ENCODE data around the gene CLEC16A.

The CLEC16A gene

DNA sequence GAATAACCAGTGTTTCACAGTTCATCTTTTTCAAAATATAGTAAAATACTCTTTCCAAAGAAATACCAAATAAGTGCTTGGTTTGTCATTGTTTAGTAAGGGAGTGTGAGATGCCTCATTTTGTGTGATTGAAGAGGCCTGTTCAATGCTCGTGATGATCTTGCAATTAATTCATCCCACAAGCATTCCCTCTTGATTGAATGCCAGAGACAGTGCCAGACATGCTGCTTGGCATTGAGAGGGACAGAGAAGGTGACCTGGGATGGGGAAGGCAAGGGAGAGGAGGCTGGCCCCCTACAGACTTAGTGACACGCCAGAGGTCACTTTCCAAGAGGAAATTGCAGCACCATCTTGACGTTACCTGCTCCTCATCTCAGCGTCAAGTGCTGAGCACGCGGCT is 49.3 kb downstream of the CLEC16A start:
- DNase-seq = no peak

DNA sequence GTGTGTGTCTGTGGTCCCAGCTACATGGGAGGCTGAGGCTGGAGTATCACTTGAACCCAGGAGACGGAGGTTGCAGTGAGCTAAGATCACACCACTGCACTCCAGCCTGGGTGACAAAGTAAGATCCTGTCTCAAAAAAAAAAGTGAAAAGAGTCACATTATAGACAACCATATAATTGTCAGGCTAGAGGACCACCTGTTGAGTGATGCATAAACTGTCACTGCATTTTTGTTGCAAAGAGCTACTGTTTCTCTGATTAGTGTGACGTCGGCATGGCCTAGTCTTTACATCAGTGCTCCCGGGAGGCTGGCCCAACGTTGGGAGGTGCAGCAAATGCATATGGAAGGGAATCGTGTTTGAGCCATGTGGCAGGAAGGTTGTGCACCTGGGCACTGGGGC is 50.2 kb downstream of the CLEC16A start:
- DNase-seq = no peak

DNA sequence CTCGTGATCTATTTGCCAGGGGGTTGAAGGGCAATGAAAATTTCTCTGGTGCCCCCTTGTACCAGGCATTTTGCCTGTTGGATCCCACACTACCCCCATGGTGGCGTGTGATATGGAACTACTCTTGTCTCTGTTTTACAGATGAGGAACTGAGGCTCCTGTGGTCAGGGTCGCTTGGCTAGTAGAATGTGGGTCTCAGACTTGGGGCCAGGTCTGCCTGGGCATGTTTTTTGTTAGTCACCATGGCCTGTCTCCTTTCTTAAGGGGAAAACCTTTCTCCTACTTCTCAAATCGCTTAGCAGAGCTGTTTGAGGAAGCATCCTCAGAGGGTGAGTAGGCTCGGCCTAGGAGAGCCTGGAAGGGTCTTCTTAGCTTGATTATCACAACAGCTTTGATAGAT is 51.2 kb downstream of the CLEC16A start:
- no peak for DNase-seq

DNA sequence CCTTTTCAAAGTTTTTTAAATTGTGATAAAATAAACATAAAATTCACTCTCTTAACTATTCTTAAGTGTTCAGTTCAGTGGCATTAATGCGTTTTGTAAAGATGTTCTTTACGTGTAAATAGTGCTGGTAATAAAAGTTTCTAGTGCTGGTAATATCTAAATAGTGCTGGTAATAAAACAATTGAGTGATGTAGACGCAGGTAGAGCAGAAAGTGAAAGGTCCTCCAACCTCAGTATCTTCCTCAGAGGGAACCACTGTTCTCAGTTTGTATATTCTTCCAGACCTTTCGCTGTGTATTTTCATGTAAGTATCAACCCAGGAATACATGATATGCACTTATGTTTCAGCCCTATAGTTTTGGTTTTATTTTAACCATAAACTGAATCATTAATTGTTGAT is 53.1 kb downstream of the CLEC16A start:
- DNase-seq = no peak

DNA sequence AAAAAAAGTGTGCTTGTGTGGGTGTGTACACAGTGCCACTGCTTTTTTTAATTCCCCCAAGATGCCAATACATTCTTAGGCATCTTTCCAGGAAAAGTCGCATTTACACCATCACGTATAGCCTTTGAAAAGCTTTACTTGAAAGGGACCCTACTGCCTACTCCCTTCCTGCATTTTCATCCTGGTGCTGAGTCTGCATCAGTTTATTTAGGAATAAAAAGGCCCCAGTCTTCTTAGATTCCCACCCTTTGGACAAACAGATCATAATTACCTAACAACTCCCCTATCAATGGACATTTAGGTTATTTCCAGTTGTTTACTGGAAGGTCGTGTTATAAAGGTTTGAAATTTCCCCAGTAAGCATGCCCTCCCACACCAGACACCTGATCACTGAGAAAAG is 54.9 kb downstream of the CLEC16A start:
- no peak for DNase-seq

DNA sequence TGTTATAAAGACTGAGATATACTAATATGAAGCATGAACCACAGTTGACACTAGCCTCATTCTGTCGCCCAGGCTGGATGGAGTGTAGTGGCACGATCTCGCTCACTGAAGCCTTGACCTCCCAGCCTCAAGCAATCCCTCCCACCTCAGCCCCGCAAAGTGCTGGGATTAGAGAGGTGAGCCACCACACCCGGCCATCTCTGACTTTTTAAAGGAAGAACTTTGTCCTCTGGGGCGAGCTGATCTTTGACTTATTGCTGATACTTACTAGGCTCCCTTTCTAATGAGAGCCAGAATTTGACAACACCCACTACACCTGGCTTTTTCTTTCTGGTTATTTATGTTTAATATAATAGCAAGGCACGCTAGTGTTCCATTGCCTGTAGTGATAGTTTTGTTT is 57.2 kb downstream of the CLEC16A start:
- no peak for DNase-seq

DNA sequence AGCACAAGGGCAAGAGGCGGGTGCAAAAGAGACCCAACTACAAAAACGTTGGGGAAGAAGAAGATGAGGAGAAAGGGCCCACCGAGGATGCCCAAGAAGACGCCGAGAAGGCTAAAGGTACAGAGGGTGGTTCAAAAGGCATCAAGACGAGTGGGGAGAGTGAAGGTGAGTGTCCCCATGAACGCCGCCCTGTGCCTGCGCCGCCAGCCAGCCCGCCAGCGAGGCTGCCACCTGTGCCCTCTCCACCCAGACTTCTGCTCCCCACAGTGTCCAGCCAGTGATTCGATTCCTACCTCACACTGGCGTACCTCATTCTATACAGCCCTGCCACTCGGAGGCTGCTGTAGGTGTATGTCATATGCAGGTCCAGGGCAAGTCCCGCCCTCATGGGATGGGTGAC is 58.8 kb downstream of the CLEC16A start:
- no peak for DNase-seq

DNA sequence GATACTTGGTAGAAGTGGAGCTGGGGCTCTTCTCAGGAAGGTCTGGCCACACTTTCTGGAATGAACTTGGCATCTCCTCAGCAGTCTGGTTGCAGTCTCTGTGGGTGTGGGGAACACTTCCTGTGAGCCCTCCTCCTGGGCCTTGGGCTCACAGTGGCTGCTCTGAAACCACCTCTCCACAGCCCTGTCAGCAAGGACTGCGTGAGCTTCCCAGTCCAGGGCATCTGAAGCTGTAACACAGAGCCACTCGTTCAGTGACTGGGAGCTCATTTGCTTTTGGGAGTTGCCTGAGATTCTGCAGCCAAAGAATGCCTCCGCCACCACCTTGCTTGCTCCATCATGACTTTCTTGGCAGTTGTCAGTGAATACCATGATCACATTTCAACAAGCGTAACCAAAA is 60.0 kb downstream of the CLEC16A start:
- peak; percentile 48 for DNase-seq

DNA sequence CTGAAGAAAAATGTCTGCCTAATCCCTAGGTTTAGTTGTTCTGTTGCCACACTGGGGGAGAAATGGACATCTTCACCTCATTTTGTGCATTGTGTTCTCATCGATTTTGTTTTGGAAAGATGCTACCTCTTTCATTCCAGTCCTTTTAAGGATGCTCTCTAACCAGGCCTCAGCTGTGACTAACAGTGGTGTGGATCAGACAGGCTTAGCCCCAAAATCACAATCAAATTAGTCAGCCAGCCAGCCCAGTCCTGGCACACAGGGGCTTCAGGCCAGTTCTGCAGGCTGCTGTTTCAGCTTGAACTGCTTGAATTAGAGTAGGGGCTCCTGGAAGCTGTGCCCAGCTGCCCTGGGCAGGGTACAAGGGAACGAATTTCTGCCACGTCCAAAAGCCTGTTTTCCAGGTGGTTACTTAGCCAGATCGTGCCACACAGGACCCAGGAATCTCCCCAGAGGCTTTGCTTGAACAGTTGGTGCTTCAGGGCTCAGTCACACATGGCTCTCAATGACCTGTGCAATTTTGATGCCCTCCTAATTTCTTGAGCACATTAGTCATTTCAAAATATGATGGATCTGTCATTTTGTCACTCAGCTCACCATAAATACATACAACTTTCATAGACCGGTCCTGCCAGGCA is 60.7 kb downstream of the CLEC16A start:
- peak; percentile 98 for DNase-seq

DNA sequence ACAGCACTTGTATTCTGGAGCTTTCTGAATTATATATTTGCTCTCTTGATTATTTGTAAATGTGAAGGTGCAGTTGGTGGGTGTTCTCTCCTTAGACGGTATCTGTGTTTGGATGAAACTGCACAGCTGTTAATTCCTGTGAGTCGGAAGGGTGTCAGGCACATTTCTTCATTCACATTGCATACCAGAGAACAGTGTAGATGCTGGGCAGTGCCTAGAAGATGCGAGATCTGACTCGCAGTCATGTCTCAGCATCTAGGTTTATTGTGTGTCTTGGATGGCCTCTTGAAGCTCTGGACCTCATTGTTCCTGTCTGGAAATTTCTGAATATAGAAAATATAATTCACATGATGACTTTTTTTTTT is 61.2 kb downstream of the CLEC16A start:
- peak; percentile 85 for DNase-seq

DNA sequence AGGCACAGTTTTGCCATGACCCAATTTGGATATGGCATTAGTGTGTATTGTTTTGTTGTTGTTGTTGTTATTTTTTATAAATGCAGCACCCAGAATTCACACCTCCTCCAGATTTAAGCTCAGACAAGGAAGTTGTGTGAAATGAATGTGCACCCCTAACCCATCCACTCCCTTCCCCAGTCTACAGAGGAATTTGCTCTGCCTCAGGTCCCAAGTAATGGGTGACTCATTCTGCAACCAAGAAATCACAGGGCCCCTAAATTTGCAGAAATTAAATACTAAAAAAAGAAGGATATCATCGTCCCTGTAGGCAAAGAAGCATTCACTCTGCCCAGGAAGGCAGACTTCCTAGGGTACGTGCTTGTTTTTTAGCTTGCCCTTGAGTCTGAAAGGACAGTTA is 62.3 kb downstream of the CLEC16A start:
- DNase-seq = peak; percentile 8

DNA sequence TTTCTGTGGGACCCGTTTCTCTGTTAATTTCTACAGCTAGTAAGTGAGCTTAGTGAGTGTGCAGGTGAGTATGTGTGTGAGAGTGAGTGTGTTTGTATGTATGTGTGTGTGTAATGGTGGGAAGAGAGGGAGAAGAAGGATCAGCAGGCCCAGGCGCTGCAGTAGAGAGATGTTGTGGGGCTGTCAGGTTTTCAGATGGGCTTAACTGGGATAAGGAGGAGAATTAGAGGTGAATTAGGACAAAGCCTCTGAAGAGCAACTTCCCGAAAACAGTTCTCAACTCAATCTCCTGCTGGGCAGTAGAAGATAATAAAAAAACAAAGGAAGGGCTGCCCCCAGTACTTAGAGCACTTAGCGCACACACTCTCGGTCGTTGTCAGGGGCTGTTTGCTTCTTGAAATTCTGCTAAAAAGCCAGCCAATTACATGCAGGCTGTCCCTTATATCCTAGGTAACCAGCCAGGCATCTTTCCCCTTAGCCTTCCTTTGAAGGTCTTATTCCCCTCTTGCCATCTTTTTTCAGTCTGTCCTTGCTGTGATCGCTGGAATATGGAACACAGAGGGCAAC is 63.4 kb downstream of the CLEC16A start:
- no peak for DNase-seq

DNA sequence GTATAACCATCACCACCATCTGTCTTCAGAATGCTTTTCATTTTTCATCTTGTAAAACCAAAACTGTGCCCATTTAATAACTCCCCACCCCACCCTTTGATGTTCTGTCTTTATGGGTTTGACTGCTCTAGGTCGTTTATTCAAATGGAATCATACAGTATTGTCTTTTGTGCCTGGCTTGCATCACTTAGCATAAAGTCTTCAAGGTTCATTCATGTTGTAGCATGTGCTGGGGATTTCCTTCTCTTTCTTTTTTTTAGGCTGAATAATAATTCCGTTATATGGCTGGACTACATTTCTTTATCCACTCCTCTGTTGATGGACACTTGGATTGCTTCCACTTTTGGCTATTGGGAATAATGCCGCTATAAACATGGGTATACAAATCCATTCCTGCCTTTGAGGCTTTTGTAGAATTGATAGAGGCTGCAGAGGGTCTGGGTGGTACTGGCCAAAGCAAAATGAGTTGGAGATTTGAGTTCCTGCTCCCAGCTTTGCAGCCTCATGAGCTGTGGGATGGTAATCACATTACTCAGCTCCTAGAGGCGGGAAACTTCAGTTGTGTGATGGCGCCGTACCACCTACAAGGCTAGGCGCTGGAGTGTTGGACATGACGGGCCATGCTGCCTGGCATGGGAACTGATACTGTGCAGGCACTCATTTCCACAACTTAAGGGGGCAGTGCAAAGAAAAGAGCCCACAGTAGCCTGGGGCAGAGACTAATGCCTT is 64.8 kb downstream of the CLEC16A start:
- DNase-seq = no peak

DNA sequence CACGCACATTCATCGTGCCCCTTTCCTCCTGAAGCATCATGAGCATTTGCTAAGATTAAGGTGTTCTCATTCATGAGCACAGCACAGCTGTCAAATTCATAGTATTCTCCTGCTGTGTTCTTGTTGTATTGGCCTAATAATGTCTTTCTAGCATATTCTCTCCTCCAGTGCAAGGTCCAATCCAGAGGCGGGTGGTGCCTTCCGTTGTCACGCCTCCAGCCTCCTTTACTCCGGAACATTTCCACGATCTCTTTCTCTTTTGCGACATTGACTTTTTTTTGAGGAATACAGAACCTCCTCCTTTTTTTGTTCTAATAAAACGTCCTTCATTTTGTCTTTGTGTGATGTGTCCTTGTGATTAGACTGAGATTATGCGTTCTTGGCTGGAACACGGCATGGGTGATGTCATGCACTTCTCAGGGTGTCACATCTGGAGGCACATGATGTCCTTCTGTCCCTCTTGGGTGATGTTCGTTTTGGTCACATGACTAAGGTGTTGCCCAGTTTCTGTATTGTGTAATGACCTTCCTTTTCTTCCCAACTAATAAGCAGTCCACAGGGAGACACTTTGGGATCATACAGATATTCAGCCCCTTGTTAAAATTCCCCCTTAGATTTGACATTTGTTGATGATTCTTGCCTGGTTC is 66.3 kb downstream of the CLEC16A start:
- no peak for DNase-seq

DNA sequence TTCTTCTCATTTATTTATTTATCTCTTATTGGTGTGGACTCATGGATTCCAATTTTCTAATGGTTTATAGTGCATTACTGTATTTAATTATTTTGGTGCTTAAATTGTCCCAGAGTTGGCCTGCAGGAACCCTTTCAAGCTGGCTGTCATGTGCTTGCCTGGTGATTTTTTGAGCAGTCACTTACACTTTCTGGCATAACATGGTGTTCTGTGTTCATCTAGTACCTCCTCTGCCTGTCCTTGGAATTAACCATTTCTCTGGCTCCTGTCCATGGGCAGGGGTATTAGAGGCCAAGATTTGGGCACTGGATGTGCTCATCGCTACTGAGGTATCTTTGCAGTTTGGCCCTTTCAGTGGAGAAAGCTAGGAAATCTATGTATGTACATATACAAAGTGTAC is 67.0 kb downstream of the CLEC16A start:
- no peak for DNase-seq

DNA sequence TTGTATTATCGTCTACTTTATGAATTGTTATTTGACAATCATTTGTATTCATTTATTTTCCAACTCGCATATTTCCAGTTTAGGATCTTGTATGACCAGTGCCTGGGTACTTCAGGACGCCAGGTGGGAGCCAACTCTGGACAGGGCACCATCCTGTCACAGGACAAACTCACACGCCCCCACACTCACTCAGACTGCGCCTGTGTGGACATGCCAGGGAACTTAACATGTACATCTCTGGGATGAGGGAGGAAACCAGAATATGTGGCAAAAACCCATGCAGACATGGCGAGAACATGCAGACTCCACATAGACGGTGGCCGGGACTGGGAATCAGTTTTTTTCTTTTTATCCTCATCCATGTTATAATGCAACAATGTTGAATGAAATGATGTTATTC is 68.5 kb downstream of the CLEC16A start:
- no peak for DNase-seq

DNA sequence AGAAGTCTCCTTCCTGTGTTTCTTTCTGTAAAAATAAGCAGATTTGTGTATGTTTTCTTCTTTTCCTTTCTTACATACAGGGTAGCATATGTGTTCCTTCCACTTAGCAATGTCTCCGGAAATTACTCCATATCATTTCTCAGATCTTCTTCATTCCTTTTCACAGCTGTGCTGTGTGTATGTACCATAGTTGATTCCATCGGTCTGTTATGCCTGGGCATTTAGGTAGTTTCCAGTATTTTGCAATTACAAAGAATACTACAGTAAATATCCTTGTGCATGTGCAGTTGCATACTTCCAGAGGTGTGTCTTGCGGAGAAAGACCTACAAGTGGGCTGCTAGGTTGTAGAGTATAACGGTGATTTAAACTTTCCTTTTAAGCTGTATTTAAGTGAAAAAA is 69.8 kb downstream of the CLEC16A start:
- DNase-seq = peak; percentile 49

DNA sequence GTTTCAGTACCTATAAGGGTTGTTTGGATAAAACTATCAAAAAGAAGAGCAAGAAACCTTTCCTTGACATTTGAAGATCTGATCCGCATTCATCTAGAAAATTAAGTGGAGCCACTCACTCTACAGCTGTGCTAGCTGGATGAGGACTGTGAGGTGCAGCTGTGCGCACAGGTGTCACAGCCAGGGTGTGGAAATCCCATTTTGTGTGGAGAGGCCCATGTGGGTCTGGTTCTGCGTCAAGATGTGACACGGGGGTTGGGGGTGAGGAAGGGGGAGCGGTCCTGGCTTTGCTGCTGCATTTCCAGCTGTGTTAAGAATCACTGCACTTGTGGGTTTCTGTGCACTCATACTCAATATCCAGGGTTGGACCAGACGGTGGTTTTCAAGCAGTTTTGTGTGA is 70.7 kb downstream of the CLEC16A start:
- no peak for DNase-seq

DNA sequence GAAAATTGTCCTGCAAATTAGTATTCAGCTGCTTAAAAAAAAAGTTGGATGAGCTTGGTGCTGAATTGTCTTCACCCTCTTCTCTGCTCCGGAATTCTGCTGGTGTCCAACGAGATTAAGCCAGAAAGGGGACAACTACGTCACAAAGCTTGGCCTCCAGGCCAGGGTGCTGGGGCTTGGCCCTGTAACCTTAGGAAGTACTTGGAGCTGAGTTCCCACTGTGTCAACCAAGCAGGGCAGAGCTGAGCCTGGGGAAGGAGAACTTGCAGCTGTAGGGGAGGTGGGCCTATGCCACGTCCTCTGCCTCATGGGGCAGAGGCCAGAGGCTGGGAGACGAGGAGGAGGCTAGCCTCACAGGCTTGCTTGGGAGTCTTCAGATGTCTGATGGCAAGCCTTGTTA is 71.2 kb downstream of the CLEC16A start:
- no peak for DNase-seq

DNA sequence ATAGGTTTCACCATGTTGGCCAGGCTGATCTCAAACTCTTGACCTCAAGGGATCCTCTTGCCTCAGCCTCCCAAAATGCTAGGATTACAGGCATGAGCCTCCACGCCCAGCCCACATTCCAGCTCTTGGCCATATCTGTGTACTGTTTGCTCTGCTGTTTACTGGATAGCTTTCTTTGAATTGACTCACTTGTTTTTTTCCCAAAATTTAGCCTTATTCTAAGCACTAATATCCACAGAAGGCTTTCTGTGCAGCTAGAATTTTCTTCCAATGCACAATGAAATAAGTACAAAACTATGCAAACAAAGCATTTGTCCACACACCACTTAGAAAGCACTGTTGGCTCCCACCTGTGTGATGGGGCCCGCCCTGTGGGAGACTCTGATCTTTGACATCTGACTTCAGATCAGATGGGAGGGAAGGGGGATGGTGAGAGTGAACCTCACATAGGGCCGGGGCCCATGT is 72.2 kb downstream of the CLEC16A start:
- DNase-seq = peak; percentile 44

DNA sequence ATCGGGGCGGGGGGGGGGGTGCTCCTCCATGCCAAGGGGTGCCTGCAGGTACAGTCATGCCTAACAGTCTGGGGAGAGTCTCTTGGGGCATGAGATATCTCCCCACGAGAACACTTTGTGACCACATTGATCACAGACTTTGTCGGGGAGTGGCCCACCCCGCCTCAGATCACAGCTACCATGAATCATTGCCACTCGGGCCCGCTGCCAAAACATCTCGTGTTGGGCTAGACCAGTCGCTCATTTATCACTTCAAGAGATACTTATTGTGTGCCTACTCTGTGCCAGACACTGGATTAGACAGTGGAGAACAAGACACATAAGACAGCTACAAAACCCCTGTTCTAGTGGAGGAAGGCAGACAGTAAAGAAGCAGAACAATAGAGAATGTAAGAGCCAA is 72.6 kb downstream of the CLEC16A start:
- DNase-seq = peak; percentile 74

DNA sequence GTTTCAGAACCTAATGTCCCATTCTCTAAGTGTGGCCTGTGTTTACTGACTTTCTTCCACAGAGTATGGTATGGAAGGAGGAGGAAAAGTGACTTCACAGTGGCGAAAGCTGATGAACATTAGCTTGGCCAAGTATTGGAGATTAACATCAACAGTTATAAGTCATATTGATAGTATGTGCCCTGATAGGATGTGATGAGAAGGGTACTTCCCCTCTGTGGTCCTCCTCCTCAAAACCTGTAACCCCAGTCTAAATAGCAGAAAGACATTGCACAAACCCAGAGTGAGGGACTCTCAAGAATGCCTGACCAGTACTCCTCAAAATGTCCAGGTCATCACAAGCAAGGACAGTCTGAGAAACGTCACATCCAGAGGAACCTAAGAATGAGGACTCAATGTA is 73.1 kb downstream of the CLEC16A start:
- no peak for DNase-seq

DNA sequence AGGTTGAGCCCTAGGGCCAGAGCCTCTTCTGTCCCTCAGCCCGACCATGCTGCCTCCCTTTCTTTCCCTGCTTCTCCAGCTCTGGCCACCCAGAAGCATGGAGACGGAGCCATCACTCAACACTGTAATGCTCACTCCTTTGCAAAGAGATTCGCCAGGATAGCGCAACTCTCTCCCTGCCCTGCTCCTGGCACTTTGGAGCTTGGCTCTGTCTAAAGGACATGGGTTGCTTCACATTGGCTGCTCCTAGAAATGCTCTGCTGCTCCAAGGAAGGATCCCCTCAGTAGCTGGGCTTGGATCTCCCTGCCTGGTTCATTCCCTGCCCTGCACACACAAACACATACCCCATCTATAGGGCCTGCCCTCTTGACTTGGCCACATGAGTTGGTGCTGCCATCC is 76.0 kb downstream of the CLEC16A start:
- DNase-seq = no peak
